Measurements from ENCODE around the gene RPRD2.
"Not testable (repeated sequence)": the region's sequence is repeated elsewhere in the genome, so short reads cannot be mapped to it uniquely, and the experiment has no call there.

The RPRD2 gene

GRCh38 chr1:150363426-150364230, at the start of gene RPRD2:
TSS of gene RPRD2 (plus strand) at chr1:150364147. CDS start at chr1:150364715, 568 bp downstream.
- DNase-seq (ENCODE audit: low read depth): peak; percentile 100

- not testable (repeated sequence) for DNase-seq (ENCODE audit: low read depth)
Measured at GRCh38 chr1:150314691-150315090, 49.3 kb upstream of the RPRD2 start.

GRCh38 chr1:150320667-150320978, 43.3 kb upstream of the RPRD2 start:
- DNase-seq (ENCODE audit: low read depth): no peak

- DNase-seq (ENCODE audit: low read depth): no peak
Measured at GRCh38 chr1:150321826-150322166, 42.2 kb upstream of the RPRD2 start.

- DNase-seq (ENCODE audit: low read depth): no peak
Measured at GRCh38 chr1:150322310-150322709, 41.6 kb upstream of the RPRD2 start.

GRCh38 chr1:150332651-150333290, 31.2 kb upstream of the RPRD2 start:
- DNase-seq (ENCODE audit: low read depth): no peak

- DNase-seq (ENCODE audit: low read depth): no peak
Measured at GRCh38 chr1:150346316-150346715, 17.6 kb upstream of the RPRD2 start.

- no peak for DNase-seq (ENCODE audit: low read depth)
Measured at GRCh38 chr1:150352866-150353265, 11.1 kb upstream of the RPRD2 start.

- peak; percentile 5 for DNase-seq (ENCODE audit: low read depth)
Measured at GRCh38 chr1:150362721-150363425, 1.1 kb upstream of the RPRD2 start.

GRCh38 chr1:150364231-150365003, 470 bp downstream of the RPRD2 start:
- DNase-seq (ENCODE audit: low read depth): peak; percentile 78

GRCh38 chr1:150365941-150366340, 2.0 kb downstream of the RPRD2 start:
- peak; percentile 44 for DNase-seq (ENCODE audit: low read depth)

- peak; percentile 33 for DNase-seq (ENCODE audit: low read depth)
Measured at GRCh38 chr1:150366416-150367296, 2.7 kb downstream of the RPRD2 start.

- no peak for DNase-seq (ENCODE audit: low read depth)
Measured at GRCh38 chr1:150371110-150371509, 7.2 kb downstream of the RPRD2 start.

GRCh38 chr1:150372580-150372979, 8.6 kb downstream of the RPRD2 start:
- no peak for DNase-seq (ENCODE audit: low read depth)

GRCh38 chr1:150376110-150376509, 12.2 kb downstream of the RPRD2 start:
- no peak for DNase-seq (ENCODE audit: low read depth)

GRCh38 chr1:150383631-150384324, 19.8 kb downstream of the RPRD2 start:
- no peak for DNase-seq (ENCODE audit: low read depth)

GRCh38 chr1:150385537-150386445, 21.8 kb downstream of the RPRD2 start:
- no peak for DNase-seq (ENCODE audit: low read depth)

- DNase-seq (ENCODE audit: low read depth): no peak
Measured at GRCh38 chr1:150386592-150386991, 22.6 kb downstream of the RPRD2 start.

GRCh38 chr1:150387200-150387599, 23.3 kb downstream of the RPRD2 start:
- DNase-seq (ENCODE audit: low read depth): no peak

GRCh38 chr1:150388241-150388640, 24.3 kb downstream of the RPRD2 start:
- DNase-seq (ENCODE audit: low read depth): no peak

Data from EH (cell line).